Hepatocyte (in vitro differentiated cells): ENCODE results near the gene LDLRAD3.

Source experiments
- EZH2 ChIP-seq: fragments of 200-600 bp; sonication (generic); IDR thresholded peaks from 2 replicates; pipeline ENCODE4 v1.6.1; 2016; ENCODE audit warnings: antibody characterized with exemption, mild to moderate bottlenecking, borderline replicate concordance
- TF ChIP-seq, protein P1 (sequence below): fragments of 200-600 bp; sonication (generic); IDR thresholded peaks from 2 replicates; pipeline ENCODE4 v1.5.1; 2016; ENCODE audit warnings: antibody characterized with exemption, mild to moderate bottlenecking; ENCODE audit not compliant: poor library complexity

DNA sequence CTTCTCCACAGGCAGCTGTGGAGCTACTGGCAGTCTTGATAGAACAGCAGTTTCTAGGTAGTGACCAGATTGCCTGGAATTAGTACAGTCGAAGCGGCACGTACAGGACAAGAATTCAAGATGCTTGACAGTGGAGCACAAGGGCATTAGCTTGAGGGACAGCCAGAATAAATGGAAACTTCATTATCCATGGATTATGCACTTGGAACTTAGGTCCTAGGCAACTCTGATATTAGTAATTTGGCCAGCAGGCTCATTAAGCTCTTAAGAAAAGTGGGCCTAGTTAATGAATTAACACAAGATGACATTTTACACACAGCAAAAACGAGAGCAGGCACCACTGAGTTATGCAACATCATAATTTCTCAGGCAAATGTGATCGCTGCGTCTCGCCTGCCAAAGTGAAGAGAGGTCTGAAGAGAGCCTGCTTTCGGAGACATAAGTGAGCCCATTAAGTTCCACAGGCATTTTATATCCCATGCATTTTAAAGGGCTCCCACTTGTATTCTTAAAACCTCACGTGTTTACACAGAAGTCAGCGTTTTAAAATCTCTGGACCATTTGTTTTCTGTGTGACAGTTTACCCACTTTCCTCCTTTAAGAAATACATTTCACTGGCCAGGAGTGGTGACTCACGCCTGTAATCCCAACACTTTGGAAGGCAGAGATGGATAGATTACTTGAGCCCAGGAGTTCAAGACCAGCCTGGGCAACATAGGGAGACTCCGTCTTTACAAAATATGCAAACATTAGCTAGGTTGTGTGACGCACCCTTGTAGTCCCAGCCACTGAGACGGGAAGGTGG, 279.2 kb downstream of the LDLRAD3 start:
- TF ChIP-seq, protein P1, sequence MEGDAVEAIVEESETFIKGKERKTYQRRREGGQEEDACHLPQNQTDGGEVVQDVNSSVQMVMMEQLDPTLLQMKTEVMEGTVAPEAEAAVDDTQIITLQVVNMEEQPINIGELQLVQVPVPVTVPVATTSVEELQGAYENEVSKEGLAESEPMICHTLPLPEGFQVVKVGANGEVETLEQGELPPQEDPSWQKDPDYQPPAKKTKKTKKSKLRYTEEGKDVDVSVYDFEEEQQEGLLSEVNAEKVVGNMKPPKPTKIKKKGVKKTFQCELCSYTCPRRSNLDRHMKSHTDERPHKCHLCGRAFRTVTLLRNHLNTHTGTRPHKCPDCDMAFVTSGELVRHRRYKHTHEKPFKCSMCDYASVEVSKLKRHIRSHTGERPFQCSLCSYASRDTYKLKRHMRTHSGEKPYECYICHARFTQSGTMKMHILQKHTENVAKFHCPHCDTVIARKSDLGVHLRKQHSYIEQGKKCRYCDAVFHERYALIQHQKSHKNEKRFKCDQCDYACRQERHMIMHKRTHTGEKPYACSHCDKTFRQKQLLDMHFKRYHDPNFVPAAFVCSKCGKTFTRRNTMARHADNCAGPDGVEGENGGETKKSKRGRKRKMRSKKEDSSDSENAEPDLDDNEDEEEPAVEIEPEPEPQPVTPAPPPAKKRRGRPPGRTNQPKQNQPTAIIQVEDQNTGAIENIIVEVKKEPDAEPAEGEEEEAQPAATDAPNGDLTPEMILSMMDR = no peak
- TF ChIP-seq EZH2 = no peak
